ENCODE results near the gene GAPDHS. TPM values are rescaled to one million over a fixed set of nuclear protein-coding genes. Genes with fewer than 3 reads are reported as not detected.

The GAPDHS gene
- total and polyA plus RNA-seq, 12 donors, result not detected

DNA sequence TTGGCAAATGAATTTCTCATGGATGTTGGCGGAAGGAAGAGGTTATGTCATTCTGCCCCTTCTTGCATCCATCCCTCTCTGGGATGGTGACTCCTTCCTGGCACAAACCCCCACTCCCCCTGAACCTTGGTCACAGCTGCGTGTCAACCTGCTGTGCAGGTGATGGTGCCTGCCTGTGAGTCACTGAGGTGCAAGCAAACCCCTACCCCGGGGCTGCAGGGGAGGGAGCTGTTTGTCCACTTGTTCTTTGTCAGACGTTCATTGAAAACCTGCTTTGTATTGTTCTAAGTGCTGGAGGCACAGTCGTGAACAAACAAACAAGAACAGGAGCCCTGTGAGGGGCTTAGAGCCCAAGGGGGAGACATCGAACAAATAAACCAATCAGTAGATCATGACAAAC, 2.0 kb upstream of the GAPDHS start:
- H3K4me3 ChIP-seq, result no peak overlapping the region
- no peaks in the 10 kb centered on the region for H3K9me3 ChIP-seq (replicated peaks in 1 of 3)
- no peaks in the 10 kb centered on the region for H3K4me1 ChIP-seq (replicated peaks in 1 of 2)
- 41 to 56% (median 49%) methylated on average over 6 of the region's 6 CpGs for WGBS, 4 donors
- H3K27me3 ChIP-seq, result peaks cover 29% of the 10 kb centered on the region
- intact Hi-C loops (cut with DNase I), result no loop called here
- H3K27ac ChIP-seq, result no peak overlapping the region
- H3K36me3 ChIP-seq (replicated peaks in 1 of 2), result no peaks in the 10 kb centered on the region
- DNase-seq, result no peak
- TF ChIP-seq POLR2A (IDR thresholded peaks at IDR 0.05), result no peak
- TF ChIP-seq CTCF (IDR thresholded peaks at IDR 0.05), result no peak

DNA sequence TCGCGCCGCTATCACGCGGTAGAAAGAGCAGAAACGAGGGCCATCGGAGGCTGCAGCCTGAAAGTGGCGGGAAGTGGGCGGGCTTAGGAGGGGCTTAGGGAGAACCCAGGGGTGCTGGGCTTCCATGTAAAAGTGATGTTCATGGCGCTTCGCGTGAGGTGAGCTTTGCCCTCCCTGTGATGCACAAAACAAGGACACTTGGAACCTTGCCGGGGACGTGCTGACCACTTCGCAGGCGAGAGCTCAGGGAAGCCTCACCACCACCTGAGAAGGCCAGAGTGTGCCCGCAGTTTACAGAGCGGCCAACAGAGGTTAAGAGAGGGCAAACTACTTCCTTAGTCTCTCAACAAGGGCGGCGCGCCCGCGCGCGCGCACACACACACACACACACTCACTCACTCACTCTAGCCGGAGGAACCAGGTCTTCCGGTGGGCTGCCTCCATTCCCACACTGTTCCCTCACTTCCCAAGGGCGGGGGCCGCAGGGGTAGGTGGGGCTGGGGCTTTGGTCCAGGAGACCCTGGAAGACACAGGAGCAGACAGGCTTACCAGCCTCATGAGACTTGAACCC, 651 bp downstream of the GAPDHS start:
- peak in 2 of 7 donors; percentile 54 to 58 for DNase-seq
- no peak overlapping the region for H3K4me3 ChIP-seq

GRCh38 chr19:35534803-35535480, 1.7 kb downstream of the GAPDHS start:
- Histone ChIP-seq H3K27ac (no peak overlapping the region), H3K36me3 (replicated peaks in 1 of 2) (no peaks in the 10 kb centered on the region), H3K4me1 (replicated peaks in 1 of 2) (no peaks in the 10 kb centered on the region), H3K9me3 (replicated peaks in 1 of 3) (no peaks in the 10 kb centered on the region), H3K27me3 (peaks cover 16% of the 10 kb centered on the region), H3K4me3 (no peak overlapping the region)
- 66 to 82% (median 72%) methylated on average over 8 to 10 of the region's 10 CpGs for WGBS, 4 donors
- intact Hi-C loops (cut with DNase I), result no loop called here
- no peak for TF ChIP-seq POLR2A (IDR thresholded peaks at IDR 0.05)
- TF ChIP-seq CTCF (IDR thresholded peaks at IDR 0.05), result no peak
- DNase-seq, result no peak

More for the DNA sequence above, 651 bp downstream of the GAPDHS start:
- H3K4me1 ChIP-seq (replicated peaks in 1 of 2), result no peaks in the 10 kb centered on the region
- H3K27me3 ChIP-seq, result peaks cover 23% of the 10 kb centered on the region
- intact Hi-C loops (cut with DNase I), result no loop called here
- H3K9me3 ChIP-seq (replicated peaks in 1 of 3), result no peaks in the 10 kb centered on the region
- TF ChIP-seq CTCF (IDR thresholded peaks at IDR 0.05), result no peak
- no peak for TF ChIP-seq POLR2A (IDR thresholded peaks at IDR 0.05)
- WGBS, 4 donors, result 2 to 8% (median 3%) methylated on average over 16 to 30 of the region's 30 CpGs
- no peaks in the 10 kb centered on the region for H3K36me3 ChIP-seq (replicated peaks in 1 of 2)
- H3K27ac ChIP-seq, result no peak overlapping the region

GRCh38 chr19:35539314-35539713, 6.1 kb downstream of the GAPDHS start:
- TF ChIP-seq POLR2A (IDR thresholded peaks at IDR 0.05), result no peak
- no peak for TF ChIP-seq CTCF (IDR thresholded peaks at IDR 0.05)
- Histone ChIP-seq H3K4me1 (replicated peaks in 1 of 2) (peaks cover under 1 to 4% of the 10 kb centered on the region in 2 donors), H3K27ac (no peak overlapping the region), H3K27me3 (no peaks in the 10 kb centered on the region), H3K36me3 (replicated peaks in 1 of 2) (no peaks in the 10 kb centered on the region), H3K4me3 (no peak overlapping the region), H3K9me3 (replicated peaks in 1 of 3) (no peaks in the 10 kb centered on the region)
- intact Hi-C loops (cut with DNase I), result no loop called here
- WGBS, 4 donors, result 75 to 85% (median 80%) methylated on average over 6 of the region's 6 CpGs
- DNase-seq, result no peak
